Right ventricle myocardium superior (tissue), 1 donor: ENCODE data around the gene PLEKHM2. TPM values are rescaled to one million over a fixed set of nuclear protein-coding genes. Genes with fewer than 3 reads are reported as not detected.
A peak's percentile ranks its signal among the peaks of the same experiment; 100 is the strongest.
"Not testable (repeated sequence)": the region's sequence is repeated elsewhere in the genome, so short reads cannot be mapped to it uniquely, and the experiment has no call there.

ENCODE experiments used
- ATAC-seq: fragments of 200-7000 bp; cut with Tn5 transposase; one replicate; pipeline ENCODE4 v1.9.1; 2020; ENCODE audit warnings: mild to moderate bottlenecking; ENCODE audit not compliant: poor library complexity
- DNase-seq: peaks from one replicate; pipeline ENCODE4 v3.0.0-alpha.2; 2020
- intact Hi-C: fragments of 100-400 bp; cut with DNase I; formaldehyde crosslinking; loops from one replicate; pipeline ENCODE4 v1.11.2; 2022
- total RNA-seq: library from RNA; stranded (reverse); fragmentation: NEBNext Ultra II Directional; extraction: Animal tissue kit (Norgen Biotek cat#: 25700); gene quantifications from one replicate; pipeline ENCODE4 v1.2.1, GENCODE V29; 2021
- donor health status: DM: no; HTN: yes; CAD: no; lungs with severe emphysema.

The PLEKHM2 gene
- total RNA-seq, 1 donor from 2014 or later = 81.7 TPM

DNA sequence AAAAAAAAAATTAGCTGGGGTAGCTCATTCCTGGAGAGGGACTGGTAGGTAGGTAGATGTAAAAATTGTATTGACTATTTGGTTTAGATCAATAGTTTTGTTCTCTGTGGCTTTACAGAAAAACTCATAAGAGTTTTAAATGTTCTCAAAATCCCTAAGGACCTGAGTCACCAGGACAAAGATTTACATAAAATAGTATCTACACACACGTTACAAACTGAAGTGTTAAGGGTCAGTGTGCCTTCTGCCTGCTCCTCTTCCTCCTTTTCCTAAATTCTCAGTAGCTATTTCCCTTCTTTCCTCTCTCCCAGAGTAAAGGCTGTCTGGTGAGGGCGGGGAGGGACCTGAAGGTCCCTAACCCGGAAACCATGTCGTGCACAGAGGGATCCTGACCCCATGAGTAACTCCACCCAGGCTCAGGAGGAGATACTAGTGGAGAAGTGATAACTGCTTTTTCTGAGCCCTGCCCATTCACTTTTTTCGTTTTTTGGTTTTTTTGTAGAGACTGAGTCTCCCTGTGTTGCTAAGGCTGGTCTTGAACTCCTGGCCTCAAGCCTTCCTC lies 8.1 kb downstream of the PLEKHM2 start:
- intact Hi-C loops = no loop called here

DNA sequence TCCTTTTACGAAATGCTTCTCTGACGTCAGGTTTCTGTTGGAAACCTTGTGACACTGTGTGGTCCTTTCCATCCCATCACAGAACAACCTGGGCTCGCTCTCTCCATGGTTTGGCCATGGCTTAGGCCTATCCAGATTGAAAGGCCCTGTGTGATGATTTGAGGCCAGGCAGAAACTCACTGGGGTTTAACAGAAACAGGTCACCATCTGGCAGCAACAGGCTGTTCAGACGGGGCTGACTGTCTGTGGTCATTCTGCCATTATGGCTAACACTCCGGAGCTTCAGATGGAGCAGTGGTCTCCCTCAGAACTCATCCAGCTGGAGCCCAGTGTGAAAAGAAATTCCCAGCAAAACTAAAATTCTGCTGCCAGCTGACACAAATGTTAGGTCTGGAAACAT lies 9.3 kb downstream of the PLEKHM2 start:
- ATAC-seq (no peak), DNase-seq (no peak)
- intact Hi-C loops = no loop called here

More for the DNA sequence above, 8.1 kb downstream of the PLEKHM2 start:
- ATAC-seq = peak; percentile 23
- no peak for DNase-seq

DNA sequence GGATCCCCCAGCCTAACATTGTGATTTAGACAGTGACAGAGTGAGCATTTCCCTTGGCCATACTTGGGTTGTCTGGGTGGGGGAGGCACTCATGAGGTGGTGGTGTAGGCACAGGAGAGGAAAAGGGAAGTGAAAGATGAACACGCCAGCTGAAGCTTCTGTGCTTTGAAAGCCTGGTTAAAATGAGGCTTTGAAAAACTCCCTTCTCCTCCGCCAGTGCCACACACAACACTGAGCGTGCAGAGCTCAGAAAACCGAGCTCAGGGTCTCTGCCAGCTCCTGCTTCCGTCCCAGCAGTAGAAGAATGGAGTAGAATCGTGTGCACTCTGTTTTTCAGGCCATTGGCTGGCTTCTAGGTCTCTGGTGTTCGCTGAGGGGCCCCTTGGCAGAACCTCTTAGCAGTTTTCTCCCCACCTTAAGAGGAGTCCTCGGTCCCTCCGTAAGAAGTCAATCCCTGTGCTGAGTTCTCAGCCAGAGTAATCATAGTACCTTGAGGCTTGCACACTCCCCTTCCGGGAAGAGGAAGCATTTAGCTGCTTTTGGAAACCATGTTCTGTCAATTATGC lies 12.9 kb downstream of the PLEKHM2 start:
- DNase-seq (no peak), ATAC-seq (peak; percentile 28)
- intact Hi-C loops = no loop called here

DNA sequence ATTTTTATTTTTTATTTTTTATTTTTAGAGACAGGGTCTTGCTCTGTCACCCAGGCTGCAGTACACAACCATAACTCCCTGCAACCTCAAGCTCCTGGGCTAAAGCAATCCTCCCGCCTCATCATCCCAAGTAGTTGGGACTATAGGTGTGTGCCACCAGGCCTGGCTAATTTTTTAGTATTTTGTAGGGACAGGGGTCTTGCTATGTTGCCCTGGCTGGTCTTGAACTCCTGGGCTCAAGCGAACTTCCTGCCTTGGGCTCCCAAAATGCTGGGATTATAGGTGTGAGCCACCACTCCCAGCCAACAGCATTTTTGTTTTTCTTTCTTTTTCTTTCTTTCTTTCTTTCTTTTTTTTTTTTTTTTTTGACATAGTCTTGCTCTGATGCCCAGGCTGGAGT lies 14.1 kb downstream of the PLEKHM2 start:
- no peak for DNase-seq
- ATAC-seq = no peak
- intact Hi-C loops = no loop called here

DNA sequence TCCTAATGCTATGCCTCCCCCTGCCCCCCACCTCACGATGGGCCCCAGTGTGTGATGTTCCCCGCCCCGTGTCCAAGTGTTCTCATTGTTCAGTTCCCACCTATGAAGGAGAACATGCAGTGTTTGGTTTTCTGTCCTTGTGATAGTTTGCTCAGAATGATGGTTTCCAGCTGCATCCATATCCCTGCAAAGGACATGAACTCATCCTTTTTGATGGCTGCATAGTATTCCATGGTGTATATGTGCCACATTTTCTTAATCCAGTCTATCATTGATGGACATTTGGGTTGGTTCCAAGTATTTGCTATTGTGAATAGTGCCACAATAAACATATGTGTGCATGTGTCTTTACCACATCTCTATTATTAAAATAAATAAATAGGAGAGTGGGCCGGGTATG lies 15.2 kb downstream of the PLEKHM2 start:
- DNase-seq, ATAC-seq, intact Hi-C loops: not testable (repeated sequence)

DNA sequence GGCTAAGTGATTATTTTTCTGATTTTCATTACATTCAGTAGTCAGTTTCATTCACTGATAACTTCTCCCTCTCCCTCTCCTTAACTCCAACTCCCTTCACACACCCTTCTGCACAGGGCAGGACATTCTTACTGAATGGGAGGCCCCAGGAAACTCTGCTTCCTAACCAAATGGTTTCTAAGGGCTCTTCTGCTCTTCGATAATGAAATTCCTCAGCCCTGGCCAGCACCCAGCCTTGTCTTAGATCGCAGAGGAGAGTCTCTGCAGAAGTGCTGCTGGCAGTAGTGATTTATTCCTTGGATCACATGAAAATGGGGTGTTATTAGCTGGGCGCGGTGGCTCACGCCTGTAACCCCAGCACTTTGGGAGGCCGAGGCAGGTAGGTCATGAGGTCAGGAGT lies 16.4 kb downstream of the PLEKHM2 start:
- DNase-seq (no peak), ATAC-seq (no peak)
- intact Hi-C loops = no loop called here

DNA sequence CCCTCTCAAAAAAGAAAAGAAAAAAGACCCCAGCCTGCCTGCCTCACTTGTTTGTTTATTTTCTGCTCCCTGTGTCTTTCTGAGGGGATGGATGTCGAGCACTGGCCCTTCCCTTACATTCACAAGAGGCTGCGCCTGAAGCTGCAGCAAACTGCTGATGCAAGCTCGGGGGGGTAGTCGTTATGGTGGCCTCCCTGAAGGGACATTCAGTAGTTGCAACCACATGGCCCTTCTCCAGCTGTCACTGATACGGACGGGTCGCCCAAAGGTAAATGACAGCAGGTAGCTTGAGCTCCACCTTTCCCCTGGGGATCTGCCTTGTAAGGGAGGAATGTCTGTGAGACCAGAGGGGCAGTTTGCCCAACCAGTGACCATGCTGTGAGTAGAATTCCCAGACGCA lies 17.7 kb downstream of the PLEKHM2 start:
- ATAC-seq (no peak), DNase-seq (no peak)
- intact Hi-C loops = no loop called here

DNA sequence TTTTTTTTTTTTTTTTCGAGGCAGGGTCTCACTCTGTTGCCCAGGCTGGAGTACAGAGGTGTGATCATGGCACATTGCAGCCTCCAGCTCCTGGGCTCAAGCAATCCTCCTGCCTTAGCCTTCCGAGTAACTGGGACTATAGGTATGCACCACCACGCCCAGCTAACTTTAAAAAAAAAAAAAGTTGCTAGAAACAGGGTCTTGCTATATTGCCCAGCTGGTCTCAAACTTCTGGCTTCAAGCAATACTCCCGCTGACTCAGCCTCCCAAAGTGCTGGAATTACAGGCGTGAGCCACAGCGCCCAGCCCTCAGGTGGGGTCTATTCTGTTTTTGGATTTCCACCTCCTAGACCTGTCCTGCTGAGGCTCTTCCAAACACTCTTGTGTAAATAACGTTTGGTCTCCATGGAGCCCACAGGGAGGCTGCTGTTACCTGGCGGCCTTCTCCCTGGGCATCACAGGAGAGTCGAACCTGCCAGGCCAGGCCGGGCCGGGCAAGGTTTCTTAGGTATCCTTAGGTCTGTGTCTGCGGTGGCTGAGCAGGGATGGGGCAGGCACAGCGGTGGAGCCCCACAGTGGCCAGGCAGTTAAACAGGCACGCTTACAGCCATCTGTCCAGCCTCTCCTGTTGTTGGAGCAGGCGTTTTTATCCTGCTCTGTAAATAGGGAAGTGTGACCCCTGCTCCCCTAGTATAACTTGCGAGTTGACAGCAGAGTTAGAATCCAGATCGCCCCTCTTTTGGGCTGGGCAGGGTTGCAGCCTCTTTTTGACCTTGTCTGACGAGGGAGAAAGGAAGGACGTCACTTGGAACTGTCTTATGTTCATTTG lies 18.8 kb downstream of the PLEKHM2 start:
- peak; percentile 67 for ATAC-seq
- intact Hi-C loops = no loop called here
- DNase-seq = no peak

DNA sequence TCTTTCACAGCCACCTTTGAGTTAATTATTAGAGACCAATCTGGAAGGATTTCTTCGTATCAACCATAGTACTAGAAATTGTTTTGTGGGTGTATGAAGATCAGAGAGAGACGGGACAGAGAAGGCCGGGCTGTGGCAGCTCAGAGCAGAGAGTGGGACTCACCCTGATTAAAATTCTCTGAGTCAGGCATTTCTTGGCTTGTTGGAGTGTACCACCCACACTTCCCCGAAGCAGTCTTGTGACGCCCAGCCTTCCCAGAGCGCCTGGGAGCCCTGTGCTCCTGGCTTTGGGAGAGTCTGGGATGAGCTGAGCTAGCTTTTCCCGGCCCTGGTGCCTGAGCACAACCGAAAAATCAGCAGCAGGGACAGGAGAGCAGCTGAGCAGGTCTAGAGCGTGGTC lies 19.4 kb downstream of the PLEKHM2 start:
- DNase-seq = peak; percentile 81
- intact Hi-C loops = no loop called here
- peak; percentile 84 for ATAC-seq

DNA sequence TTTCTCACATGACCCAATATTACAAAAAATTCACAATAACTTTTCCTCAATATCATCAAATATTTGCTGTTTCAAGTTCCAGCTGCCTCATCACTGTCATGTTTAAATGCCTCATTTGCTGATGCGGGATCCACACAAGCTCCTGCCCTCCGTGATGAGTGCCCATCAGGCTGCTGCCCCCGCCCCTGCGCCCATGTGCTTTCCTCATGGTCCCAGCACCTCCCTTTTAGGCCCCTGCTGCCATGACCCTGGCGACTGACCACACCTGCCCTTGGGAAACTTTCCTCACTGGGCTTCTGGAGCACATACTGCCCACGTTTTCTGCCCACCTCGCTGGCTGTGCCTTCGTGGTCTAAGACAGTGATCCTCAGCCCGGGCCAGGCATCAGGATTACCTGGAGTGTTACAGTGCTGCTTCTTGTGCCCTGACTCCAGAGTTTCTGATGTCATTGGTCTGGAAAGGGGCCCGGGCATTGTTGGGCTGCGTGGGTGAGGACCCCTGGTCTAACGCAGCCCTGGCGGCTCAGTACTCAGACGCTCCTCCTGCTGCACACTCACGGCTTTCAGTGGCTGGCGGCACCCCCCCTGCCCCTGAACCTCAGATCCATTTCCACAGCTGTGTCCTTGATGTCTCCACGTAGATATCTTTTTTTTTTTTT lies 20.5 kb downstream of the PLEKHM2 start:
- ATAC-seq = no peak
- intact Hi-C loops = no loop called here
- no peak for DNase-seq

DNA sequence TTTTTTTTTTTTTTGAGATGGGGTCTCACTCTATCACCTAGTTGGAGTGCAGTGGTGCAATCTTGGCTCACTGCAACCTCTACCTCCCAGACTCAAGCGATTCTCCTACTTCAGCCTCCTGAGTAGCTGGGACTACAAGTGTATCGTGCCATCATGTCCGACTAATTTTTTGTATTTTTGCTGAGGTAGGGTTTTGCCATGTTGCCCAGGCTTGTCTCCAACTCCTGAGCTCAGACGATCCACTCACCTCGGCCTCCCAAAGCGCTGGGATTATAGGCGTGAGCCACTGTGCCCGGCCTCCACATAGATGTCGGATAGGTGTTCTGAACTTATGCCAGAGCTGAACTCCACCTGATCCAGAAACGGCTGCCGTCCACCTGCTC lies 21.1 kb downstream of the PLEKHM2 start:
- ATAC-seq (no peak), DNase-seq (no peak)
- intact Hi-C loops = no loop called here

DNA sequence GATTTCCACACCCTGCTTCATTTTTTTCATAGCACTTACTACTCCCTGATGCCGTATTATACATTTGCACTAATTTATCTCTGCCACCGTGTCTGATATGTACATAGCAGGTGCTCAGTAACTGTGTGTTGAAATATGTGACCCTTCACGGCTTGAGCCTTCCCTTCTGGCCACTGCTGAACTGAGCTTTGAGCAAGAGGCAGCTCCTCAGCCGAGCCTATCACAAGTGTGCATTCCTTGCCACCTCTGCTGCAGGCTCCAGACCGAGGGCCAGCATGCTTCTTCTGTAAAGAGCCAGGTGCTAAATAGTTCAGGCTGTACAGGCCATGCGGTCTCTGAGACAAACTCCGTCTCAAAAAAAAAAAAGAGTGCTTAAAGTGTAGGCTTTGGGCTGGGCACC lies 22.6 kb downstream of the PLEKHM2 start:
- DNase-seq = no peak
- peak; percentile 18 for ATAC-seq
- intact Hi-C loops = no loop called here

DNA sequence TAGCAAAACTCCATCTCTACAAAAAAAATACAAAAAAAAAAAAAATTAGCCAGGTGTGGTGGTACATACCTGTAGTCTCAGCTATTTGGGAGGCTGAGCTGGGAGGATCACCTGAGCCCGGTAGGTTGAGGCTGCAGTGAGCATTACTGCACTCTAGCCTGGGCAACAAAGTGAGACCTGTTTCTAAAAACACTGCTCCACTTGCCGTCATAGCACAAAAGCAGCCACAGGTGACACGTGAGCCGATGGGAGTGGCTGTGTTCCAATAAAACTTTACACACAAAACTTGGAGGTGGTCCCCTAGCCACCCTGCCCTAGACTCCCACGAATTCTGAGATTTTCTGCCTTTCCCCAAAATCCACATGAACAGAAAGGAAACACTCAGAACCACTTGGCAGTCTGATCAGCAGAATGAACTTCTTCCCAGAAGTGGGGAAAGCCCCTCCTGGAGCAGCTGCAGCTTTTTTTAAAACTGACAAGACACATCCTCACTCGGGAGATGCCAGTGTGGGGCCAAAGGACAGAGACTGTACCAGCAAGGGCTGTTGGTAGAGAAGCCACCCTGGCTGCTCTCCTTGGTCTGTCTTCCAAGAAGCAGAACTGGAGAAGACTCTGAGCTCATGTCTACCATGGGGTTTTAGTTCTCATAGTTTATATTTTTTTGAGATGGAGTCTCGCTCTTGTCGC lies 23.3 kb downstream of the PLEKHM2 start:
- intact Hi-C loops = no loop called here
- ATAC-seq = no peak
- no peak for DNase-seq

DNA sequence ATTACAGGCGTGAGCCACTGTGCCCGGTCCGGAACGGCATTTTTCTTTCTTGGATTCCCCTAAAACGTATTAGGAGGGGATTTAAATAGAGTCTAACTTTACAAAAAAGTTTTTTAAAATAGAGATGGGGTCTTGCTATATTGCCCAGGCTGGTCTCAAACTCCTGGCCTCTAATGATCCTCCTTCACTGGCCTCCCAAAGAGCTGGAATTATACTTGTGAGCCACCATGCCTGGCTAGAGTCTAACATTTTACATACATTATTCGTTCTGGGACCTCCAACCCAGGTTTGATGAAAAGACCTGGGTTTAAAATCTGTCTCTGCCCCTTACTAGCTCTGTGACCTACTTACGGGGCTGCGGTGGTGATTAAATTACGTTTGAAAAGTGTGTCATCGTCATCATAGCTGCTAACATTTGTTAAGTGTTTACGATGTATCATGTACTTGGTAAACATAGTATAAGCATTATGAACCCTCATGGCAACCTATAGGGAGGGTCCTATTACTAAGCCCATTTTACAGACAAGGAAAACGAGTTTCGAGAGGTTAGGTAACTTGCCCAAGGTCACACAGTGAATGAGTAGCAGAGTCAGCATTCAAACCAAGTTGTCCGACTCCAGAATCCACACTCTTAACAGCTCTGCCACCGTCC lies 24.5 kb downstream of the PLEKHM2 start:
- intact Hi-C loops = no loop called here
- no peak for ATAC-seq
- DNase-seq = no peak

DNA sequence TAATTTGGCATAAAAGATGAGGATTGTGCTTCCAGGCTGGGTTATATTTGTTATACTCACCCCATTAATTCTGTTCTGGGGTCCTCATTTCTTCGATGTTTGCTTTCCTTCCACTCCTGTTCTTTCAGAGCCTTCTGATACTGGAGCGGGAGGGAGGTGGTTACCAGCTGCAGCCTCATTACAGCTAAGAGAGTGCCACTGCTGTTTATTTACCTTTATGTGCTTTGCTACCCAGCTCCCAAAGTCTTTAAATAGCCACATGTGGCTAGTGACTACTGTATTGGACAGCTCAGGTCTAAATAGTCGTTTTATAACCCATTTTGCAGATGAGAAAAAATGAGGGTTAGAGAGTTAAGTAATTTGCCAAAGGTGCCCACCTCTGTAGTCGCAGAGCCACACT lies 25.1 kb downstream of the PLEKHM2 start:
- ATAC-seq (no peak), DNase-seq (no peak)
- intact Hi-C loops = no loop called here

DNA sequence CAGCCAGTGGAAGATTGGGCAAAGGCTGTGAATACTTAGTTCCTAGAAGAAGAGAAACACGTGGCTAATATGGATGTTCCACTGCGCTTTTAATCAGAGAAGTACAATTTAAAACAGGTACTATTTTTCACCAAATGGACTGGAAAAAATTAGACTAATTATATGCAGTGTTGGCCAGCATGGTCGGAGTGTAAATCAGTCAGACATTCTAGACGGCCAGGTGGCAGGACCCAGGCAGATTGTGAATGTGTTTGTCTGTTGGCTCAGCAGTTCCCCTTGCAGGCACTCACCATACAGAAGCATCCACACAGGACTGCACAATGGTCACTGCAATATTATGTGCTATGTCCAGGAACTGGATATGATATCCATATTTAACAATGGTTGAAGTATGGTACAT lies 28.0 kb downstream of the PLEKHM2 start:
- intact Hi-C loops = no loop called here
- DNase-seq (no peak), ATAC-seq (no peak)

DNA sequence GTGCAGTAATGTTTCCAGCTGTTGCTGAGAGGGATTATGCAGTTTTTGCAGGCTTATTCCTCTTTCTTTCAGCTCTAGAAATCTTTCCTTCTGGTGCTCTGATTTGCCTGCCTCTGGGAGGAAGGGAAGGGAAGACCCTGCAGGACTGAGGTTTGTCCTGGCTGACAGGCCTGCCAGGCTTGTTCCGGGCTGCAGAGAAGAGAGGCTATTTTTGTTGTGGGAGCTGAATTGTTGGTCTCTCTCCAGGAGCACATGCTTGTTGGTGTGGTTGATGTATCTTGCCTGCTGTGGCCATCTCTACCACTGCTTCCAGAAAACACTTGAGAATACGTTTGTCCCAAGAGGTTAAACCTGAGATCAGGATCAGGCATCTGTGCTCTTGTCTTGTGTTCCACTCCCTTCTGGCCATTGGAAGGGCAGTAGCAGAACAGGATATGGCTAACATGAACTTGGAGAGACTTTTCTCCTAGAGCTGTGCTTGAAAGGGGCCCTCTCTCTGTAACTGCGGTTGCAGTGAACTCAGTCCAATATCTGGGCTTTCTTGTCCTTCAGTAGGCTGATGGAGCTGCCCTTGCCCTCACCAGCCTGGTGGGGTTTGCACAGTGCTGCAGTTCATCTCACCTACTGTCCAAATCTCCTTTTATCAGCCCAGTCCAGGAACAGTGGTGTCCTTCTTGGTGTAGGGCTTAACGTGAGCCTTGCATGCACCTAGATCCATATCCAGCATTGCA lies 30.5 kb downstream of the PLEKHM2 start:
- no peak for DNase-seq

More for the DNA sequence above, 30.5 kb downstream of the PLEKHM2 start:
- intact Hi-C loops = no loop called here
- ATAC-seq = peak; percentile 83
